K562 (cell line): ENCODE measurements around the gene PFN3. TPM values are rescaled to one million over a fixed set of nuclear protein-coding genes. Genes with fewer than 3 reads are reported as not detected.

Source experiments
- ADNP ChIP-seq: fragments of 200-800 bp; sonication (Bioruptor generic); IDR thresholded peaks from 2 replicates; pipeline ENCODE4 v1.6.1; 2016; ENCODE audit warnings: missing genetic modification characterization, missing compliant biosample characterization
- ARID2 ChIP-seq: fragments of 450-650 bp; IDR thresholded peaks from 2 replicates; pipeline ENCODE4 v1.6.1; 2017; ENCODE audit warnings: antibody characterized with exemption, mild to moderate bottlenecking
- ARID3A ChIP-seq: IDR thresholded peaks from 2 replicates; pipeline ENCODE4 v1.6.1; 2012; ENCODE audit warnings: low read depth, low read length, improper control_type of control experiment, borderline replicate concordance
- BMI1 ChIP-seq: fragments of 150-350 bp; IDR thresholded peaks from 2 replicates; pipeline ENCODE4 v1.6.1; 2014; ENCODE audit warnings: low read length
- BRF2 ChIP-seq: IDR thresholded peaks from 3 replicates; pipeline ENCODE4 v1.6.1; 2011; ENCODE audit warnings: borderline replicate concordance, mild to moderate bottlenecking; ENCODE audit not compliant: insufficient read length, insufficient read depth
- FOSL1 ChIP-seq: fragments of 200-800 bp; sonication (Bioruptor generic); conservative IDR thresholded peaks from 2 replicates; pipeline ENCODE4 v1.6.1; 2016; ENCODE audit warnings: missing genetic modification characterization, missing compliant biosample characterization
- FUS ChIP-seq: fragments of 200-400 bp; formaldehyde crosslinking; optimal IDR thresholded peaks from 2 replicates; pipeline ENCODE3; 2017; ENCODE audit warnings: low read depth, low read length
- GABPB1 ChIP-seq: sonication (generic); formaldehyde crosslinking; IDR thresholded peaks from 2 replicates; pipeline ENCODE4 v1.8.0; 2022; ENCODE audit warnings: mild to moderate bottlenecking, missing genetic modification reagents
- ILF3 ChIP-seq: fragments of 450-650 bp; IDR thresholded peaks from 2 replicates; pipeline ENCODE4 v1.6.1; 2018; ENCODE audit warnings: antibody characterized with exemption, mild to moderate bottlenecking, moderate library complexity, borderline replicate concordance
- MAZ ChIP-seq, 2 experiments: fragments of 450-650 bp in 1 of 2; sonication (generic) in 1 of 2; formaldehyde crosslinking; IDR thresholded peaks in 1 of 2; conservative IDR thresholded peaks in 1 of 2; 2 replicates each; pipeline versions ENCODE4 v1.4.0 to v1.5.0; 2020; ENCODE audit warnings: mild to moderate bottlenecking in 1 of 2, missing genetic modification reagents in 1 of 2
- POLR2AphosphoS5 ChIP-seq: IDR thresholded peaks from 2 replicates; pipeline ENCODE4 v1.6.1; 2011; ENCODE audit warnings: mild to moderate bottlenecking, low read depth, low read length, moderate library complexity; ENCODE audit not compliant: control insufficient read depth, insufficient read depth
- RB1 ChIP-seq: fragments of 450-650 bp; IDR thresholded peaks from 2 replicates; pipeline ENCODE4 v1.6.1; 2017; ENCODE audit warnings: low read depth, mild to moderate bottlenecking
- RUNX1 ChIP-seq: sonication (generic); IDR thresholded peaks from 2 replicates; pipeline ENCODE4 v1.6.1; 2016; ENCODE audit warnings: antibody characterized with exemption, low read depth
- SMAD2 ChIP-seq: fragments of 150-350 bp; IDR thresholded peaks from 2 replicates; pipeline ENCODE4 v1.6.1; 2014; ENCODE audit warnings: low read depth, mild to moderate bottlenecking, low read length
- SNRNP70 ChIP-seq: fragments of 200-400 bp; formaldehyde crosslinking; optimal IDR thresholded peaks from 2 replicates; pipeline ENCODE3; 2017; ENCODE audit warnings: low read depth, low read length
- TEAD4 ChIP-seq, 2 experiments: sonication (generic) in 1 of 2; formaldehyde crosslinking in 1 of 2; IDR thresholded peaks; 2 replicates each; pipeline versions ENCODE4 v1.6.1 to v1.8.0; 2012 to 2022; ENCODE audit warnings: borderline replicate concordance in 1 of 2, inconsistent platforms in 1 of 2, low read length in 1 of 2, mild to moderate bottlenecking in 1 of 2, missing genetic modification reagents in 1 of 2
- TFAM ChIP-seq: fragments of 250-450 bp; sonication (Bioruptor Pico); conservative IDR thresholded peaks from 2 replicates; pipeline ENCODE4 v1.5.0; 2021; ENCODE audit warnings: mild to moderate bottlenecking, moderate library complexity
- WHSC1 ChIP-seq: IDR thresholded peaks from one replicate; pipeline ENCODE4 v1.6.1; 2012; ENCODE audit warnings: low read length, control low read depth, inconsistent platforms
- ZNF354B ChIP-seq: fragments of 250-450 bp; sonication (Bioruptor Pico); IDR thresholded peaks from 2 replicates; pipeline ENCODE4 v1.4.0; 2020
- ZNF695 ChIP-seq: fragments of 450-650 bp; formaldehyde crosslinking; IDR thresholded peaks from 2 replicates; pipeline ENCODE4 v1.4.0; 2020; ENCODE audit warnings: mild to moderate bottlenecking, moderate library complexity
- ZNF785 ChIP-seq: fragments of 250-450 bp; sonication (Bioruptor Pico); IDR thresholded peaks from 2 replicates; pipeline ENCODE4 v1.4.0; 2020; ENCODE audit warnings: mild to moderate bottlenecking
- polyA plus RNA-seq, 8 experiments: library from polyadenylated mRNA; depleted of rRNA in 4 of 8; stranded (reverse) in 5 of 8; unstranded in 3 of 8; fragments of >200 nt; fragmentation: Nextera tagmentation in 2 of 8; fragmentation: Illumina TruSeq in 1 of 8; extraction: Ambion mirVana in 2 of 8; extraction: Trizol in 1 of 8; gene quantifications; 2 replicates each; pipeline versions ENCODE4 v1.2.1 to v1.2.3, GENCODE V29; 2011 to 2014; ENCODE audit warnings: inconsistent platforms in 1 of 8, missing spikeins in 1 of 8
- total RNA-seq, 7 experiments: library from RNA; depleted of rRNA in 6 of 7; stranded (reverse); fragments of >200 nt in 6 of 7; fragmentation: Illumina TruSeq in 2 of 7; extraction: Trizol in 2 of 7; gene quantifications; 2 replicates each; pipeline versions ENCODE4 v1.2.1 to v1.2.3, GENCODE V29; 2011 to 2021; ENCODE audit warnings: low replicate concordance in 1 of 7
- TF ChIP-seq, protein P1 (sequence below): sonication (generic); formaldehyde crosslinking; IDR thresholded peaks from 2 replicates; pipeline ENCODE4 v1.8.0; 2022; ENCODE audit warnings: mild to moderate bottlenecking, missing genetic modification reagents
- TF ChIP-seq, protein P2 (sequence below): fragments of 250-450 bp; sonication (Bioruptor Pico); IDR thresholded peaks from 2 replicates; pipeline ENCODE4 v1.5.0; 2021

Gene PFN3
- total and polyA plus RNA-seq, 9 of the 15 experiments (the other 6 are each of a cell fraction or from before 2014, with no cell fraction given) = not detected

- TF ChIP-seq, protein P1, sequence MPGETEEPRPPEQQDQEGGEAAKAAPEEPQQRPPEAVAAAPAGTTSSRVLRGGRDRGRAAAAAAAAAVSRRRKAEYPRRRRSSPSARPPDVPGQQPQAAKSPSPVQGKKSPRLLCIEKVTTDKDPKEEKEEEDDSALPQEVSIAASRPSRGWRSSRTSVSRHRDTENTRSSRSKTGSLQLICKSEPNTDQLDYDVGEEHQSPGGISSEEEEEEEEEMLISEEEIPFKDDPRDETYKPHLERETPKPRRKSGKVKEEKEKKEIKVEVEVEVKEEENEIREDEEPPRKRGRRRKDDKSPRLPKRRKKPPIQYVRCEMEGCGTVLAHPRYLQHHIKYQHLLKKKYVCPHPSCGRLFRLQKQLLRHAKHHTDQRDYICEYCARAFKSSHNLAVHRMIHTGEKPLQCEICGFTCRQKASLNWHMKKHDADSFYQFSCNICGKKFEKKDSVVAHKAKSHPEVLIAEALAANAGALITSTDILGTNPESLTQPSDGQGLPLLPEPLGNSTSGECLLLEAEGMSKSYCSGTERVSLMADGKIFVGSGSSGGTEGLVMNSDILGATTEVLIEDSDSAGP (CRISPR knock-in tag) = no peak
- TF ChIP-seq ARID2 (no peak), RB1 (0 out of 2 replicates have a peak, but pooled peaks have one; percentile 47), BMI1 (no peak), ILF3 (no peak), ZNF354B (CRISPR knock-in tag) (no peak), ZNF695 (no peak), FOSL1 (tag) (no peak), BRF2 (no peak), FUS (no peak), MAZ (CRISPR knock-in tag; conservative IDR thresholded peaks at IDR 0.05 in 1 of 2, IDR thresholded peaks at IDR 0.05 in 1 of 2) (peak; percentile 86 to 94), SNRNP70 (no peak), ARID3A (no peak), TFAM (CRISPR knock-in tag) (no peak), ADNP (tag) (no peak), WHSC1 (no peak), POLR2AphosphoS5 (no peak), GABPB1 (CRISPR knock-in tag) (0 out of 2 replicates have a peak, but pooled peaks have one; percentile 42), TEAD4 (IDR thresholded peaks at IDR 0.05; ENCODE audit: low read length) (no peak), TEAD4 (CRISPR knock-in tag; IDR thresholded peaks at IDR 0.05; ENCODE audit: borderline replicate concordance) (no peak), SMAD2 (no peak), ZNF785 (no peak), RUNX1 (no peak)
- TF ChIP-seq, protein P2, sequence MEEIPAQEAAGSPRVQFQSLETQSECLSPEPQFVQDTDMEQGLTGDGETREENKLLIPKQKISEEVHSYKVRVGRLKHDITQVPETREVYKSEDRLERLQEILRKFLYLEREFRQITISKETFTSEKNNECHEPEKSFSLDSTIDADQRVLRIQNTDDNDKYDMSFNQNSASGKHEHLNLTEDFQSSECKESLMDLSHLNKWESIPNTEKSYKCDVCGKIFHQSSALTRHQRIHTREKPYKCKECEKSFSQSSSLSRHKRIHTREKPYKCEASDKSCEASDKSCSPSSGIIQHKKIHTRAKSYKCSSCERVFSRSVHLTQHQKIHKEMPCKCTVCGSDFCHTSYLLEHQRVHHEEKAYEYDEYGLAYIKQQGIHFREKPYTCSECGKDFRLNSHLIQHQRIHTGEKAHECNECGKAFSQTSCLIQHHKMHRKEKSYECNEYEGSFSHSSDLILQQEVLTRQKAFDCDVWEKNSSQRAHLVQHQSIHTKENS (CRISPR knock-in tag) = no peak
Observed at GRCh38 chr5:177362610-177363507, 37.6 kb downstream of the PFN3 start (continued).
